IPS DF 6.9 (cell line): ENCODE measurements around the gene C2CD4C.
"Not testable (repeated sequence)": the region's sequence is repeated elsewhere in the genome, so short reads cannot be mapped to it uniquely, and the experiment has no call there.

ENCODE experiments used
- DNase-seq: peaks from one replicate; pipeline ENCODE4 v3.0.0-alpha.2; 2013; ENCODE audit warnings: low read depth, low spot score
- H3K27ac ChIP-seq: one replicate; pipeline ENCODE4 v1.5.1; 2013; ENCODE audit warnings: low read length, control low read depth
- H3K27me3 ChIP-seq: 2 replicates; pipeline ENCODE4 v1.6.1; 2013; ENCODE audit warnings: mild to moderate bottlenecking, low read length; ENCODE audit not compliant: control insufficient read depth, insufficient read depth
- H3K36me3 ChIP-seq: 2 replicates; pipeline ENCODE4 v1.6.1; 2013; ENCODE audit warnings: low read length; ENCODE audit not compliant: control insufficient read depth, insufficient read depth
- H3K4me1 ChIP-seq: 2 replicates; pipeline ENCODE4 v1.6.1; 2013; ENCODE audit warnings: low read length; ENCODE audit not compliant: control insufficient read depth, insufficient read depth
- H3K4me3 ChIP-seq: 2 replicates; pipeline ENCODE4 v1.5.1; 2013; ENCODE audit warnings: mild to moderate bottlenecking, low read length
- H3K9me3 ChIP-seq: 2 replicates; pipeline ENCODE4 v1.6.1; 2013; ENCODE audit warnings: low read length, inconsistent platforms; ENCODE audit not compliant: control insufficient read depth, insufficient read depth
- WGBS: extraction: QIAGEN DNeasy Blood & Tissue Kit; methylation state at CpG from one replicate; pipeline ENCODE4 v1.1.7; 2013; ENCODE audit warnings: mixed read lengths, missing lambda C conversion rate; ENCODE audit not compliant: insufficient read length, insufficient coverage; 5-methylcytosine and 5-hydroxymethylcytosine counted together

The C2CD4C gene

DNA sequence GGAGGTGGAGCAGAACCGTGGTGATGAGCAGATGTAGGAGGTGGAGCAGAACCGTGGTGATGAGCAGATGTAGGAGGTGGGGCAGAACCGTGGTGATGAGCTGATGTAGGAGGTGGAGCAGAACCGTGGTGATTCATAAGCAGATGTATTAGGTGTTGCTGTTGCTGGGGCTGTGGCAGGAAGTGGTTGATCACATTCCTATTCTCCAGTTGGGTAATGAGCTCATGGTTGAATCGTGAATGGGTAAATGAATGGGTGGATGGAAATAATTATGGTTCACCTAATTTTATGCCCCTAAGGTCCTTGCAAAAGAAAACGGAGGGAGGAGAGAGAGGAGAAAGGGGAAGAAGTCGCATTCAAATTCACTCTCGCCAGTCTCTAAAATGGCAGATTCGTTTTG lies 26.4 kb downstream of the C2CD4C start:
- not testable (repeated sequence) for H3K27me3 ChIP-seq, DNase-seq, H3K4me3 ChIP-seq, H3K4me1 ChIP-seq, H3K9me3 ChIP-seq, H3K27ac ChIP-seq, H3K36me3 ChIP-seq
- no CpG with 5 or more reads among the region's 9 CpGs for WGBS

DNA sequence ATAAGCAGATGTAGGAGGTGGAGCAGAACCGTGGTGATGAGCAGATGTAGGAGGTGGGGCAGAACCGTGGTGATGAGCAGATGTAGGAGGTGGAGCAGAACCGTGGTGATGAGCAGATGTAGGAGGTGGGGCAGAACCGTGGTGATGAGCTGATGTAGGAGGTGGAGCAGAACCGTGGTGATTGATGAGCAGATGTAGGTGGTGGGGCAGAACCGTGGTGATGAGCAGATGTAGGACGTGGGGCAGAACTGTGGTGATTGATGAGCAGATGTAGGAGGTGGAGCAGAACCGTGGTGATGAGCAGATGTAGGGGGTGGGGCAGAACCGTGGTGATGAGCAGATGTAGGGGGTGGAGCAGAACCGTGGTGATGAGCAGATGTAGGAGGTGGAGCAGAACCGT lies 27.0 kb downstream of the C2CD4C start:
- H3K4me3 ChIP-seq, H3K36me3 ChIP-seq, DNase-seq, H3K9me3 ChIP-seq, H3K4me1 ChIP-seq, H3K27me3 ChIP-seq, H3K27ac ChIP-seq: not testable (repeated sequence)
- WGBS, result no CpG with 5 or more reads among the region's 11 CpGs

DNA sequence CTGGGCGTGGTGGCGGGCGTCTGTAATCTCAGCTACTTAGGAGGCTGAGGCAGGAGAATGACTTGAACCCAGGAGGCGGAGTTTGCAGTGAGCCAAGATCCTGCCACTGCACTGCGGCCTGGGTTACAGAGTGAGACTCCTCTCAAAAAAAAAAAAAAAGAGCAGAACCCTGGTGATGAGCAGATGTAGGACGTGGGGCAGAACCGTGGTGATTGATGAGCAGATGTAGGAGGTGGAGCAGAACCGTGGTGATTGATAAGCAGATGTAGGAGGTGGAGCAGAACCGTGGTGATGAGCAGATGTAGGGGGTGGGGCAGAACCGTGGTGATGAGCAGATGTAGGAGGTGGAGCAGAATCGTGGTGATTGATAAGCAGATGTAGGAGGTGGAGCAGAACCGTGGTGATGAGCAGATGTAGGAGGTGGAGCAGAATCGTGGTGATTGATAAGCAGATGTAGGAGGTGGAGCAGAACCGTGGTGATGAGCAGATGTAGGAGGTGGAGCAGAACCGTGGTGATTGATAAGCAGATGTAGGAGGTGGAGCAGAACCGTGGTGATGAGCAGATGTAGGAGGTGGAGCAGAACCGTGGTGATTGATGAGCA lies 28.2 kb downstream of the C2CD4C start:
- H3K27ac ChIP-seq, DNase-seq, H3K4me1 ChIP-seq, H3K4me3 ChIP-seq, H3K36me3 ChIP-seq, H3K27me3 ChIP-seq, H3K9me3 ChIP-seq: not testable (repeated sequence)
- no CpG with 5 or more reads among the region's 17 CpGs for WGBS

DNA sequence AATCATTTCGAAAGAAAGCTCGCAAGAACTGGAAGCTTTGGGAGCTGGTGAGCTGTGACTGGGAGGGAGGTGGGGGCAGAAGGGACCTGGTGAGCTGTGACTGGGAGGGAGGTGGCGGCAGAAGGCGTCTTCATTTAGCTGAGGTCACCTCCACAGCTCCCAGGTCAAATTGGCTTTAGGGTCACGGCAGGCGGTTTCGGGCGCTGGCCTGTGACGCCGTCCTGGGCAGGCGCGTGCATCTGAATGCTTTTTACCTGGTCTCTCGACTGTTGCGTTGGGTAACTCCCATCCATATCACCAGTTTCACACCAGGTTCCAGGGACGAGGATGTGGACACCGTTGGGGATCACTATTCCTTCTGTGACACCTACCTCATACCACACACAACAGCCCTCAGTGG lies 29.2 kb downstream of the C2CD4C start:
- Histone ChIP-seq H3K27me3 (no peaks in the 10 kb centered on the region), H3K36me3 (no peaks in the 10 kb centered on the region), H3K27ac (no peak overlapping the region), H3K4me1 (peaks cover 2% of the 10 kb centered on the region; the same call in 1 of the 2 replicates), H3K9me3 (no peaks in the 10 kb centered on the region), H3K4me3 (no peak overlapping the region)
- no CpG with 5 or more reads among the region's 16 CpGs for WGBS
- no peak for DNase-seq

DNA sequence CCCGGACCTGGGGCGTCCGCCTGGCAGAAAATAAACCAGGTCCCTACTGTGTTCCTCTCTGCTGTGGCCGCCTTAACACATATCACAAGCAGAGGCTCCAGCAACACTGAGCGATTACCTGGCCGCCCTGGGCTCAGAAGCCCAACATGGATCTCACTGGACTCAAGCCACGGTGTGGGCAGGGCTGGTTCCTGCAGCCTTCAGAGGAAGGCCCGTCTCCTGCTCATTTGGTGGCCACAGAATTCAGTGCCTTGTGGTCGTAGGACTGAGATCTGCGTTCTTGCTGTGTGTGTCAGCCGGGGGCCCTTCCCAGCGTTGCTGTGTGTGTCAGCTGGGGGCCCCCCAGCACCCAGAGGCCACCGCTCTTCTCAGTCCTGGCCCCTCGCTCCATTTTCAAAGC lies 30.2 kb downstream of the C2CD4C start:
- Histone ChIP-seq H3K27me3 (no peaks in the 10 kb centered on the region), H3K27ac (no peak overlapping the region), H3K4me3 (no peak overlapping the region), H3K4me1 (no peaks in the 10 kb centered on the region), H3K36me3 (no peaks in the 10 kb centered on the region), H3K9me3 (no peaks in the 10 kb centered on the region)
- WGBS, result no CpG with 5 or more reads among the region's 14 CpGs
- DNase-seq, result no peak

DNA sequence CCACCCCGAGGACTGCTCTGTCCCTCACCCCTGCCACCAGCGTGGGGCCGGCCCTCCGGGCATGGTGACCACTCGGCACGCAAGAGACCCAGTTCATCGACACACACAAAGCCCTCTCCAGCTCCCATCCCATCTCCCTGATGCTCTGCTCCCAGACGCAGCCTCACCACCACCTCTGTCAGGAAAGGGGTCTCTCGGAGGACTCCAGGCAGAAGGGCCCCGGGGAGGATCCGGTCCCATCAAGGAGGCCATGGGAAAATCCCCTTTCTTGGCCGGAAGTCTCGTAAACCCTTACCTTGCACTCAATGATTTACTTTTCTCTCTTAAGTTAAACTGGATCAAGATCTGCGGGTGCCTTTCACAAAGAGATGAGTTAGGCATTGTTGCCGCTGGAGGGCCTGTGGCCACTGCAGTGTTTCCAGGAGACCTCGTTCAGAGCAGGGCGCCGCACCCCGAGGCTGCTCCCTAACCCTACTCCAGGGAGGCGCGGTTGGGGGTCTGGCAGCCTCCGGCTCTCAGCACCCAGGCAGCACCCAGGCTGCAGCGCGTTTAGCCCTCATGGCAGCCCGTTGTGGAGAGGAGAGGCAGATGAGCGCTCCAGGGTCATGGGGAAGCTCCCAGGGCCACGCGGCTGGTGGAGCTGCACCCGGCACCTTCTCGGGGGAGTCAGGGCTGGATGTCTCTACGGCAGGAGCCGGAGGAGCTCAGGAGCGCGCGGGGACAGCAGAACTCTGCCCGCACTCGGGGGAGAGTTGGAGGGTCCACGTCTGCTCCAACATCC lies 31.0 kb downstream of the C2CD4C start:
- WGBS, result no CpG with 5 or more reads among the region's 38 CpGs
- H3K4me1 ChIP-seq, result no peaks in the 10 kb centered on the region
- no peak for DNase-seq
- H3K9me3 ChIP-seq, result no peaks in the 10 kb centered on the region
- no peak overlapping the region for H3K4me3 ChIP-seq
- H3K27me3 ChIP-seq, result no peaks in the 10 kb centered on the region
- no peaks in the 10 kb centered on the region for H3K36me3 ChIP-seq
- H3K27ac ChIP-seq, result no peak overlapping the region

DNA sequence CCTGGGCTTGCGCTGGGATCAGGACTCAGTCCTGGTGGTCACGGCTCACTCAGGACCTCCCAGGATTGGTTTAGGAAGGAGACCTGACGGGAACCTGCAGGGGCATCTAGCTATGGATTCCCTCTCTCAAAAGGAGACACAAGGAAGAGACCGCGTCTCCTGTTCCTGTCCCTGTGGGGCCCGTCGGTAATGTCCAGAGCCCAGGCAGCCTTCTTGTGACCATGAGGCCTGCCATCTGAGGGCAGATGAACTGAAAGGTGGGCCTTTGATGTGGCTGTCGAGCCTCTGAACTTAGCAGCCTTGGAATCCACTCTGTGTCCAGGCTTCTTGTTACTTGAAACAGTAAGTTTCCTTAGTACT lies 32.9 kb downstream of the C2CD4C start:
- DNase-seq, result no peak
- Histone ChIP-seq H3K27me3 (no peaks in the 10 kb centered on the region), H3K27ac (no peak overlapping the region), H3K4me3 (no peak overlapping the region), H3K9me3 (no peaks in the 10 kb centered on the region), H3K4me1 (no peaks in the 10 kb centered on the region), H3K36me3 (no peaks in the 10 kb centered on the region)
- WGBS, result no CpG with 5 or more reads among the region's 8 CpGs

DNA sequence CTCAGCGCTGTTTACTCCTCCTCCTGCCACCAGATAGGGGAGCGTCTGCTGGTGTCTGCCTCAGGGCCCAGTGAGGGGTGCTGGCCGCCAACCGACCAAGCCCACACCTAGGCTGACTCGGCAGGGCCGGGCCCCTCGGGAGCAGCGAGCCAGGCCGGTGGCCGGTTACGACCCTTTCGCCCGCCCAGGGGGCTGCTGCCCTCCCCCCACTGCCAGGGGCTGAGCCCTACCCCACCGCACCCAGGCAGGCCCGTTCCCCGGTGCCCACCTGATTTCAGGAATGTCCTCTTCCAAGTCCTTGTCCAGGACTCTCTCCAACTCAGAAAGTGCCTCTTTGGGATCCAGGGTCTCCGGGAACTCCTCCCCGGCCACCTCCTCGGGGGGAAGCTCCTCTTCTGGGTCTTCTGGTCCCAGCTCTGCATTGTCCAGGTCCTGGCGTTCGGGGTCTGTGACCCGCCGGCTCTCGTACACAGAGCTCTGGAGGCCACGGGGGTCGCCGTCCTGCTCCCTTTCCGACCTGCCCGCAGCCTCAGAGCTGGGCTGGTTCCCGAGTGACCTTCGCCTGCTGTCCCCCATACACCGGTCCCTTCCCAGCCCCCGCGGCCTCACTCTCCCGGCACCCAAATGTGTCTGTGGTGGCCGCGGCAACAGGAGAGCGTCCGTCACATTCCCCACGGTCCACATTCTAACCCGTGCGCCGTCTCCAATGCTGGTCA lies 33.4 kb downstream of the C2CD4C start:
- H3K4me3 ChIP-seq, result no peak overlapping the region
- no CpG with 5 or more reads among the region's 43 CpGs for WGBS
- DNase-seq, result no peak
- H3K27ac ChIP-seq, result no peak overlapping the region
- no peaks in the 10 kb centered on the region for H3K4me1 ChIP-seq
- no peaks in the 10 kb centered on the region for H3K9me3 ChIP-seq
- no peaks in the 10 kb centered on the region for H3K36me3 ChIP-seq
- no peaks in the 10 kb centered on the region for H3K27me3 ChIP-seq

DNA sequence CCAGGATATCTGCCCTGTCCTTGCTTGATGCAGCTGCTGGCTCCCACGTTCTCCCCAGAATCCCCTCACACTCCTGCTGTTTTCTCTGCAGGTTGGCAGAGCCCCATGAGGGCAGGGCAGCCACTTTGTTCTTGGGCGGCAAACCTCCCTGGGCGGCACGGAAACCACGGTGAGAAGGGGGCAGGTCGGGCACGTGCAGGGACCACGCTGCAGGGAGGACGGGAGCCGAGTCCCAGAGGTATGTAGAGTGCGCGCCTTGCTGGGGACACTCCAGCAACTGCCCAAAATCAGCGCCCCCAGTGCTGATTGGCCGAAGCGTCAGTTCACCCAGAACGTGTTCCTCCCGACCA lies 34.1 kb downstream of the C2CD4C start:
- Histone ChIP-seq H3K9me3 (no peaks in the 10 kb centered on the region), H3K36me3 (no peaks in the 10 kb centered on the region), H3K27ac (no peak overlapping the region), H3K27me3 (no peaks in the 10 kb centered on the region), H3K4me1 (no peaks in the 10 kb centered on the region), H3K4me3 (no peak overlapping the region)
- WGBS, result no CpG with 5 or more reads among the region's 17 CpGs
- DNase-seq, result no peak

DNA sequence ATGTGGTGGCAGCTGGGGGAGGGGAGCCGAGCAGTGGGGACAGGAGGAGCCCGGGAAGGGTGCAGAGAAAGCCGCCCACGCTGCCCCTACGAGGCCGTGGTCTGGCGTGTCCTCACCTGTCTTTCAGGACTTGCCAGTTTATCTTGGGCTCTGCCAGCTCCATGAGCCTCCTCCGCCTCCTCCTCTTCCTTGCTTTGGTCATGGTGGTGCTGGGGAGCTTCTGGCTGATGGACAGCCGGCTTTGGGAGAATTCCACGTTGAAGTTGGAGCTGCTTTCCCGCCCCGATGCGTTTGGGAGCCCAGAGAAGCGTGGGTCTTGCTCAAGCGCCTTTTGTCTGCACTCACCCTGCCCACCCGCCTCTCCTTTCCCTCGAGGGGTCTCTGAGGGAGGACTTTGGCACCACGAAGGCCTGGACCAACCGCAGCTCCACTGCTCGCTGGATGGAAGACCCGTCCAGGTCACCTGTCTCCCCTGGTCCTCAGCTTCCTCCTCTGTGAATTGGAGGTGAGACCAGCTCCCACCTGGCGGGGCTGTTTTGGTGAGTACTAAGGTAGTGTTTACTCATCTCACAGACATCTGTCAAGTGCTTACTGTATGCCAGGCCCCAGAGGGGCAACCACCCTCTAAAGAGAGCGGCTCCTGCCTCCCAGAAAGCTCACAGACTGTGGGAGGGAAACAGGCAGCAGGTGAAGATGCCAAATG lies 34.6 kb downstream of the C2CD4C start:
- Histone ChIP-seq H3K4me3 (no peak overlapping the region), H3K36me3 (no peaks in the 10 kb centered on the region), H3K27me3 (no peaks in the 10 kb centered on the region), H3K9me3 (no peaks in the 10 kb centered on the region), H3K4me1 (no peaks in the 10 kb centered on the region), H3K27ac (no peak overlapping the region)
- DNase-seq, result no peak
- no CpG with 5 or more reads among the region's 23 CpGs for WGBS
